MM.1S (cell line): ENCODE data around the gene KARS1.

Experiments
- DNase-seq: peaks from one replicate; pipeline ENCODE4 v3.0.0-alpha.2; 2015
- H2AFZ ChIP-seq: fragments of 300-600 bp; sonication (generic); 2 replicates; pipeline ENCODE4 v1.6.0; 2016; ENCODE audit warnings: antibody characterized with exemption, low read length
- H3F3A ChIP-seq: fragments of 300-600 bp; sonication (generic); 2 replicates; pipeline ENCODE4 v1.6.1; 2016; ENCODE audit warnings: mild to moderate bottlenecking, antibody characterized with exemption, low read length, moderate library complexity, mixed read lengths; ENCODE audit not compliant: insufficient read depth
- H3K27ac ChIP-seq: fragments of 300-600 bp; sonication (generic); 2 replicates; pipeline ENCODE4 v1.5.1; 2016; ENCODE audit warnings: mild to moderate bottlenecking, low read length
- H3K27me3 ChIP-seq: fragments of 300-600 bp; sonication (generic); replicated peaks from 2 replicates; pipeline ENCODE4 v1.6.0; 2016; ENCODE audit warnings: low read length; ENCODE audit not compliant: insufficient read depth
- H3K36me3 ChIP-seq: fragments of 300-600 bp; sonication (generic); replicated peaks from 2 replicates; pipeline ENCODE4 v1.6.1; 2016; ENCODE audit warnings: mild to moderate bottlenecking, low read length, mixed read lengths; ENCODE audit not compliant: insufficient read depth
- H3K4me1 ChIP-seq: fragments of 300-600 bp; sonication (generic); 2 replicates; pipeline ENCODE4 v1.6.1; 2016; ENCODE audit warnings: low read length, mixed read lengths
- H3K4me2 ChIP-seq: fragments of 300-600 bp; sonication (generic); 2 replicates; pipeline ENCODE4 v1.6.0; 2016; ENCODE audit warnings: low read depth, low read length
- H3K4me3 ChIP-seq: fragments of 300-600 bp; sonication (generic); 2 replicates; pipeline ENCODE4 v1.5.1; 2016; ENCODE audit warnings: low read length, mixed read lengths
- H3K79me2 ChIP-seq: fragments of 300-600 bp; sonication (generic); 2 replicates; pipeline ENCODE4 v1.6.1; 2016; ENCODE audit warnings: mixed run types, low read length, mixed read lengths
- H3K9ac ChIP-seq: fragments of 300-600 bp; sonication (generic); 2 replicates; pipeline ENCODE4 v1.6.1; 2016; ENCODE audit warnings: low read length, mixed read lengths
- H3K9me2 ChIP-seq: fragments of 300-600 bp; sonication (generic); replicated peaks from 2 replicates; pipeline ENCODE4 v1.6.1; 2016; ENCODE audit warnings: mild to moderate bottlenecking, low read length, mixed read lengths; ENCODE audit not compliant: insufficient read depth
- H3K9me3 ChIP-seq: fragments of 300-600 bp; sonication (generic); replicated peaks from 2 replicates; pipeline ENCODE4 v1.6.1; 2016; ENCODE audit warnings: mild to moderate bottlenecking, low read length, mixed read lengths; ENCODE audit not compliant: insufficient read depth
- H4K20me1 ChIP-seq: fragments of 300-600 bp; sonication (generic); 2 replicates; pipeline ENCODE4 v1.6.1; 2016; ENCODE audit warnings: mild to moderate bottlenecking, low read length, moderate library complexity, mixed read lengths; ENCODE audit not compliant: insufficient read depth
- EZH2 ChIP-seq: fragments of 300-600 bp; sonication (generic); optimal IDR thresholded peaks from 2 replicates; pipeline ENCODE3; 2017; ENCODE audit warnings: low read depth, mild to moderate bottlenecking, antibody characterized with exemption, low read length, mixed read lengths
- EZH2phosphoT487 ChIP-seq: fragments of 300-600 bp; sonication (generic); IDR thresholded peaks from 2 replicates; pipeline ENCODE4 v1.6.1; 2018; ENCODE audit warnings: antibody characterized with exemption, low read length
- TF ChIP-seq, protein P1 (sequence below): fragments of 300-600 bp; sonication (generic); IDR thresholded peaks from 2 replicates; pipeline ENCODE4 v1.5.1; 2016; ENCODE audit warnings: antibody characterized with exemption, low read length, mixed read lengths

The KARS1 gene

DNA sequence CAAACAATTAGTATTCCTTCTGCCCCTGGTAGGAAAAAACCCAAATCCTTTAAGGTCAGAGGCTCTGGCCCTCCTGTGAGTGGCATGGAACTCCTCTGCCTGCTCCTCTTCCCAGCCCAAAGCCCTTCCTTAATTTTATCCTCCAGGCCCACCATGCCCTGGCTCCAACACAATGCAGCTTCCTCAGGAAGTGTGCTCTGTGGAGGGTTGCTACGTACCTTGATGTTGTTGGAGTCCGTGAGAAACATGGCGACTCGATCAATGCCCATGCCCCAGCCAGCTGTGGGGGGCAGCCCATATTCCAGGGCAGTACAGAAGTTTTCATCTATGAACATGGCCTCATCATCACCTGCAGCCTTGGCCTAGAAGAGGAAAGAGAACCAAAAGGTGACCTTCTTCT lies 19.1 kb downstream of the KARS1 start:
- no peaks in the 10 kb centered on the region for H4K20me1 ChIP-seq
- no peaks in the 10 kb centered on the region for H3K4me1 ChIP-seq
- no peaks in the 10 kb centered on the region for H3K79me2 ChIP-seq
- H2AFZ ChIP-seq, result no peak overlapping the region
- H3K4me2 ChIP-seq, result no peak overlapping the region
- H3K27ac ChIP-seq, result no peak overlapping the region
- no peaks in the 10 kb centered on the region for H3K27me3 ChIP-seq
- H3K4me3 ChIP-seq, result no peak overlapping the region
- TF ChIP-seq EZH2, result no peak
- TF ChIP-seq, protein P1, sequence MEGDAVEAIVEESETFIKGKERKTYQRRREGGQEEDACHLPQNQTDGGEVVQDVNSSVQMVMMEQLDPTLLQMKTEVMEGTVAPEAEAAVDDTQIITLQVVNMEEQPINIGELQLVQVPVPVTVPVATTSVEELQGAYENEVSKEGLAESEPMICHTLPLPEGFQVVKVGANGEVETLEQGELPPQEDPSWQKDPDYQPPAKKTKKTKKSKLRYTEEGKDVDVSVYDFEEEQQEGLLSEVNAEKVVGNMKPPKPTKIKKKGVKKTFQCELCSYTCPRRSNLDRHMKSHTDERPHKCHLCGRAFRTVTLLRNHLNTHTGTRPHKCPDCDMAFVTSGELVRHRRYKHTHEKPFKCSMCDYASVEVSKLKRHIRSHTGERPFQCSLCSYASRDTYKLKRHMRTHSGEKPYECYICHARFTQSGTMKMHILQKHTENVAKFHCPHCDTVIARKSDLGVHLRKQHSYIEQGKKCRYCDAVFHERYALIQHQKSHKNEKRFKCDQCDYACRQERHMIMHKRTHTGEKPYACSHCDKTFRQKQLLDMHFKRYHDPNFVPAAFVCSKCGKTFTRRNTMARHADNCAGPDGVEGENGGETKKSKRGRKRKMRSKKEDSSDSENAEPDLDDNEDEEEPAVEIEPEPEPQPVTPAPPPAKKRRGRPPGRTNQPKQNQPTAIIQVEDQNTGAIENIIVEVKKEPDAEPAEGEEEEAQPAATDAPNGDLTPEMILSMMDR, result no peak
- no peak for TF ChIP-seq EZH2phosphoT487
- DNase-seq, result no peak
- H3K36me3 ChIP-seq, result no peaks in the 10 kb centered on the region
- no peak overlapping the region for H3K9ac ChIP-seq
- H3K9me2 ChIP-seq, result no peaks in the 10 kb centered on the region
- no peaks in the 10 kb centered on the region for H3K9me3 ChIP-seq
- peaks cover 2% of the 10 kb centered on the region; the same call in 1 of the 2 replicates for H3F3A ChIP-seq

DNA sequence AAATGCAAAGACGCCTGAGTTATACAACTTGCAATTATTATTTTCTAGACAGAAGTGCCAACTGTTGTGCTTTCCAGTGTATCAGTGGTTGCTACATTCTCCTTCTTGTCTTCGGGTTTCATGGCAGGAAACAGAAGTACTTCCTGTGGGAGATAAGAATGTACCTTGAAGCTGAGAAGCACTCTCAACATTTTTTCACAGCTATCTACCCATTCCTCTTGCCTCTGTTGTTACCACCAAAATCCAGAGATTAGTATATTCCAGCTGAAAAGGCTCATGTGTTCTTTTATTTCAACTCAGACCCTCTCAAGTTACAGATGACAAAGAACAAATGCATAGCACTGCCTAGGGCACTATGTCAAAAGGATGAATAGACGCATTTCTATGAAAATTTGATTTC lies 19.6 kb downstream of the KARS1 start:
- no peaks in the 10 kb centered on the region for H3K4me1 ChIP-seq
- no peak overlapping the region for H3K9ac ChIP-seq
- H3K4me2 ChIP-seq, result no peak overlapping the region

DNA sequence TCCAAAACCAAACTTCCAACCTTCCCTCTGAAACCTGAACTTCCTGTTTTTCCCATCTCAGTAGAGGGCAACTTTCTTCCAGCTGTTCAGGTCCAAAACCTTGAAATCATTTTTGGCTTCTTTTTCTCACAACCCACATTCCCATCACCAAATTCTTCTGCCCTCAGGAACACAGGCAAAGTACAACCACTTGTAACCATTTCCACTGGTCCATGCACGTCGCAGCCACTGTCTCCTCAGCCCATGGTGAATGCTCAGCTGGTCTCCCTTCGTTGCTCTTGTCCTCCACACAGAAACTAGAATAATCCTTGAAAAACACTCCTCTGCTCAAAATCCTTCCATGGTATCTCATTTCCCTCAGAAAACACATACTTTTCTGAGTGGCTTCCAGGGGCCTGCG lies 20.7 kb downstream of the KARS1 start:
- Histone ChIP-seq H3K4me3 (no peak overlapping the region), H3K36me3 (no peaks in the 10 kb centered on the region), H3K4me1 (no peaks in the 10 kb centered on the region), H3K9me2 (no peaks in the 10 kb centered on the region), H3K79me2 (peaks cover 5% of the 10 kb centered on the region), H3K9me3 (no peaks in the 10 kb centered on the region), H3K27me3 (no peaks in the 10 kb centered on the region), H3K9ac (no peak overlapping the region), H3K27ac (no peak overlapping the region), H3K4me2 (no peak overlapping the region), H4K20me1 (no peaks in the 10 kb centered on the region), H2AFZ (no peak overlapping the region), H3F3A (peaks cover 3% of the 10 kb centered on the region; the same call in 1 of the 2 replicates)
- no peak for DNase-seq
- TF ChIP-seq EZH2phosphoT487 (no peak), EZH2 (no peak)
- TF ChIP-seq, protein P1, result no peak

More for the DNA sequence above, 19.6 kb downstream of the KARS1 start:
- no peaks in the 10 kb centered on the region for H3K9me2 ChIP-seq
- no peaks in the 10 kb centered on the region for H3K36me3 ChIP-seq
- H3K79me2 ChIP-seq, result no peaks in the 10 kb centered on the region
- H3K9me3 ChIP-seq, result no peaks in the 10 kb centered on the region
- TF ChIP-seq EZH2 (no peak), EZH2phosphoT487 (no peak)
- TF ChIP-seq, protein P1, result no peak
- no peaks in the 10 kb centered on the region for H4K20me1 ChIP-seq
- no peak overlapping the region for H3K27ac ChIP-seq
- H2AFZ ChIP-seq, result no peak overlapping the region
- H3K4me3 ChIP-seq, result no peak overlapping the region
- peaks cover 3% of the 10 kb centered on the region; the same call in 1 of the 2 replicates for H3F3A ChIP-seq
- no peak for DNase-seq
- H3K27me3 ChIP-seq, result no peaks in the 10 kb centered on the region
